ENCODE results near the gene CDH12.
"Not testable (repeated sequence)": the region's sequence is repeated elsewhere in the genome, so short reads cannot be mapped to it uniquely, and the experiment has no call there.

The CDH12 gene

DNA sequence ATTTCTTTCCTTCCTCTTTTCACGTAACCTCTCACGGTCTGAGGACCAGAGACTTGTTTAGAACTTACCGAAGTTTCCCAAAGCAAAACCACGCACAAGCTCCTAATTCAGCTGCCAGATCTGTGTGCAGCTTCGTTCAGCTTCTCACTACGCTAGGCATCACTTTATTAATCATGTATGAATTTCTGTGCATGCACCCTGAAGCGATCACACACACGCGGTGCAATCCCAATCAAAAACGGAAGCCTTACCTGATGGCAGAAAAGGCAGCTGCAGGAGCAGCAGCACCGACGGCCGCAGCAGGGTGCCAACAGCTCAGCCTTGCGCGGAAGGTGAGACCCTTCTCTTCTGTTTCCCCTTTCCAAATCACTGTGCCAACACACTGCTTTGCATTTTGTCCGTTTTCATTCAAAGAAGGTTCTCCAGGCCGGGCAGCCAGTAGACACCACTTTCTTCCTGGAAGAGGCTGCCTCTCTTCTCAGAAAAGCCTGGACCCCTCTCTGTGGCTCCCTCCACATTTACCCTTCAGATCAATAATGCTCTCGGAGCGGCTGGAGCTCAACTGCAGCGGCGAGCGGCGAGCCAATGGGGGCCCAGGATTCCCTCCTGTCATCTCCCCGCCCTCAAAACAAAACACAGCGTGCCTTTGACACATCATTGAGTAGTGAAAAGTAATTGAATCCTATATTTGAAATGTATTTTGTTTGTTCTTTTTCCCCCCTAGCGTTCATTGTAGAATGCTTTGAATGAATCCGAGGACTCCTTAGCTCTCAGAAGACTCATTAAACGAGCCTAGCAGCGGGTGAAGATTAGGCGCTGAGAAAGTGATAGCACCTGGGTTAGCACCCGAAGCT is at the start of gene CDH12:
TSS of gene CDH12 (minus strand) at position 538 of the 854 bp plus-strand sequence.
- peak; percentile 20 to 41 for ATAC-seq

DNA sequence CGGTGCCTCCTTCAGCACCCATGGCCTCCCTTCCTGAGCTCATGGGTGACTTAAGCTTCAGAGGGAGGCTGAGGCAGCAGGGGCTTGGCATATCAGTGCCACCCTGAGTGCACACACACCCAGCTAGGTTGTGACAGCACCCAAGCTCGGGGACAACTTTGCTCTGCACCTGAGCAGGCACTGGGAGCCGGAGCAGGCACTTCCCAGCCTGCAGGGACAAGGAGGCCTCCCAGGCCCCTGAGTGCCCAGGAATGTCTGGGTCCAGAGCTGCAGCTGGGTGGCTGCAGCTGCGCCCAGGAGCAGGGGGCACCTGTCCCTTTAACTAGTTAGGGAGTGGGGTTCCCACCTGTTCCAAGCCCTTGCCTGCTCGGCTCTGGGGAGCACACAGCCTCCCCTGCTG is 48.7 kb upstream of the CDH12 start:
- peak in 1 of 2 donors; percentile 27 for ATAC-seq

GRCh38 chr5:22900801-22901310 is 47.7 kb upstream of the CDH12 start:
- no peak for ATAC-seq

DNA sequence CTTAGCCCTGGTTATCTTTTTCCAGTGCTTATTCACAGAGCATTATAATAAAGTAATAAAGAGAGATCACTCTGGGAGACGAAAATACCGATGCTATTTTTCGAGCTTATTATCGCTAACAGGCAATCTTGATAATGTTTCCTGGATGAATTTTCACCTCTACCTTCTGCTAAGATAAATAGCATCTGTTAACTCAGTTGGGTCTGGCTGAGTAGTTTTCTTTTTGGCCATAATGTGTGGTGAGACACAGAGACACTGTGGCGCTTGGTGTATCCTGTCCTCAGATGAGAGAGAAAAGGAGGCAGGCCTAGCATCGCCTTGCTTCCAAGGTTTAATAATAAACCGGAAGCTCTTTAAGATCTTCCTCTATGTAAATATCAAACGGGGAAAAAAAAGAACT is 46.2 kb upstream of the CDH12 start:
- no peak for ATAC-seq

DNA sequence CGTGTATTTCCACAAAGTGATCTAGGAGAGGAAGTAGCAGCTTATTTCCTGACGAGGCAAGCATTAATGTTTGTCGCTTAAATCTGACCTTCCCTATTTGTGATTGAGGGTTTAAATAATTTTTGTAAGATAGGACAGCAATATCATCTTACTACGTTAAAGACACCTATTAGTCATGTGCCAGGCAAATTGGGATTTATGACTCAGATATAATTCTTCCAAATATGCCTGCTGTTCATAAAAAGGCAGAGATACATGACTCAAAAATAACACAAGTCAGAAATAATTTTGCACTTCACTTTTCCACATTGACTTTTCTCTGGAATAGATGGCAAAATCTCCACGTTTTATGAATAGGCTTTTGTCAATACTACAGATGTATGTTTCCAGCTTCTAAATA is 43.0 kb upstream of the CDH12 start:
- ATAC-seq: no peak

GRCh38 chr5:22892441-22892840 is 39.3 kb upstream of the CDH12 start:
- ATAC-seq: no peak

- ATAC-seq: no peak
Observed at GRCh38 chr5:22889720-22890119, 36.6 kb upstream of the CDH12 start.

- no peak for ATAC-seq
Observed at GRCh38 chr5:22887566-22887965, 34.4 kb upstream of the CDH12 start.

DNA sequence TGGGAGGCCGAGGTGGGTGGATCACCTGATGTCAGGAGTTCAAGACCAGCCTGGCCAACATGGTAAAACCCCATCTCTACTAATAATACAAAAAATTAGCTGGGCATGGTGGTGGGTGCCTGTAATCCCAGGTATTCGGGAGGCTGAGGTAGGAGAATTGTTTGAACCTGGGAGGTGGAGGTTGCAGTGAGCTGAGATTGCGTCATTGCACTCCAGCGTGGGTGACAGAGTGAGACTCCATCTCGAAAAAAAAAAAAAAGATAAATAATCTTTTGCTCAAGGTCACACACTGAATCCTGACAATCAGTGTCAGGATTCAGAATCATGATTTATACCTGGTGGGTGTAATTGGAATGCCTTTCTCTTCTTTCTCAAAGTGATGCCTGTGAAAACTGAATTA is 5.8 kb upstream of the CDH12 start:
- ATAC-seq: not testable (repeated sequence)

- ATAC-seq: no peak
Observed at GRCh38 chr5:22855824-22856223, 2.7 kb upstream of the CDH12 start.

GRCh38 chr5:22850981-22851380 is 2.2 kb downstream of the CDH12 start:
- no peak for ATAC-seq

DNA sequence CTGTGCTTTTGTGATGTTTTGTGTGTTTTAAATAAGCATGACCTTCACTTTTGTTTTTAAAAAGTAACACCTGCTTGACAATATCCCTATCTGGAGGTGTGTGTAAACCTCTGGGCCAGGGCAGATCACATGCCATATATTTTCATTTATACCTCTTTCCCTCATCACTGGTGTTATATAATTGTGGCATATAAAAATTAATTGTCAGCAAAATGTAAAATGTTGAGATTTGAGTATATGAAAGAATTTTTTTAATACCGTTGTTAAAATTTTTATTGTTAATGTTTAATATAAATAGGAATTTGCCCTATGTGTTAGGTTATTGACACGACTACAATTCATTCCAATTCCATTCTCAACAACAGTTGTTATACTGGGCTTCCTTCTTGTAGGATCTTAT is 6.5 kb downstream of the CDH12 start:
- ATAC-seq: no peak

DNA sequence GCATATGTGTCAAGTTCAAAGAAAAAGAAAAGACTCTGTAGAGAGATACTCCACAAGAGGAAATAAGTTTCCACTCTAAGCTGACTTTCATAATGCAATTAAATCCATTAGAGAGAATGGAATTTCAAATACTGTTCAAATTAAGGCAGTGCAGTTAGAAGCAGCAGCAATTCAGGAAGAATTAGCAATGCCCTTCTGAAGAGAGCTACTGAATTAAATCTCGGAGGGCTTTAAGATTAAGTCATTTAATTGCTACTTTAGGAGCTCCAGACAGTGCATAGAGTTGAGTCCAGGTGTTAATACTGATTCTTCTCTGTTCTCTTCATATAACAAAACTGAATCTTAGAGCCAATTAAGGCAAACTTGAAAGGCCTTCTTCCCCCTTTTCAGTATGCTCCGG is 8.5 kb downstream of the CDH12 start:
- ATAC-seq: no peak

DNA sequence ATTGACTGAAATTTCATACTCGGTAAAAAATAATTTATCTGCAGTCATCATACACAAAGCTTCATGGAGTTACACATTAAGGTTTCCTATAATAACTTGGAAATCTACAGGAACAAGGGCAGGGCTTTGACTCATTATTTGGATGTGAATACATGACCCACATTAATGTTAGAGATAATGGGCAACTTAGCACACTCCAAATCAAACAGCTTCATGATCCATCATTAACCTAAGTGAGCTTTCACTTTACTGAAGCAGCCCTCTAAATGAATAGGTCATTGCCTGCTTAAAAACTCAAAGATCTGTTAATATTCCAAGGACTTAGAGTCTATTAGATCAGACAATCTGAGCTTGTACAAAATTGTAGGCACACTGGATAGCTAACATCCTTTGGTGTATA is 9.0 kb downstream of the CDH12 start:
- no peak for ATAC-seq

DNA sequence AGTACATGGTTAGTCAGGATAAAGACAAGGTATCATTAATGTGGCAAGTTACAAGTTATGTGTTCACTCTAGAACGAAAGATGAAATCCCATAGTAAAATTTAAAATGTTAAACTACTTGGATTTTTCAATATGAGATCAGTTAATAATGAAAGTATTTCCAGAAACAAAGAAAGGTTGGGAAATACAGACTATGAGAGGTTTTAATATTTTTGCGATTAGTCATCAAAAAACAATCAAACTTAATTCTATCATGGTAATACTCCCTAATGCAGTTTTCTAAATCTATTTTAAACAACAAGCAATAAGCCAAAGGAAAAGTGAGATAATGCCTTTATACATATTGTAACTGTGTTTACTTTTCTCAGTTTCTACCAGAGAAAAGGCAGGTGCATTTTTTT is 10.6 kb downstream of the CDH12 start:
- no peak for ATAC-seq

DNA sequence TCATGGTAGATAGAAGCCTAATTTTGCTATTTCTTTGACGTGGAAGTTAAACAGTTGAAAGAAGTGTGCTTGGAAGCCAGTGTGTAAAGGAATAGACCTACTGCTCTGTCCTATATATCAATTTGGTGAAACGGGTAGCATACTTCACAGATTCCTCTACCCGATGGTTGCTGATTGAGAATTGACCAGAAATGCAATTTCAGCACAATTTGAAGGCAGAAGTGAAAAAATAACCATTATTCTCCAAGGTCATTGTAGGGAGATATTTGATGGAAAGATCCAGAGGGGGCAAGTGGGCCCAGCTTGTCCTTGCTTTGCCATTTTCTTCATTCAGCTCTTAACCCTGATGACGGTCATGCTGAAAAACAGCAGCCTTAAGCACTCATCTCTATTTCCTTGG is 15.3 kb downstream of the CDH12 start:
- no peak for ATAC-seq

DNA sequence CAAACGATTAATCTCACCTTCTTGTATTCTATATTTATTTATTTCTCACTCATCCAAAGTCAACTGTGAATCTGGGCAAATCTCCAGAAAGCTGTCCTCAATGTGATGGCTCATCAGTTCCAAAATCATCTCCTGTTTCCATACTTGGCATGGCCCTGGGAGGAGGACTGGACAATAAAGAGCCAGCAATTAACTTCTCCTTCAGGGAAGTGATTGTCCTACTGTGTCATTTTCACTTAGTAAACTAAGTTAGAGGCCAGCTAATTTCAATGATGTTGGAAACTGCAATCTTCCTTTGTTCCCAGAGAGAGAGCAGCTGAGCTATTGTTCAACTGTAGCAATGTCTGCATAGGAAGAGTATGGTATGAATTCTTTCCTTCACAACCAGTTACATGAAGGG is 17.5 kb downstream of the CDH12 start:
- no peak for ATAC-seq

GRCh38 chr5:22793463-22793862 is 59.7 kb downstream of the CDH12 start:
- no peak for ATAC-seq

- ATAC-seq: no peak
Observed at GRCh38 chr5:22787807-22788206, 65.3 kb downstream of the CDH12 start.

- ATAC-seq: no peak
Observed at GRCh38 chr5:22787398-22787797, 65.7 kb downstream of the CDH12 start.

- ATAC-seq: no peak
Observed at GRCh38 chr5:22780756-22781155, 72.4 kb downstream of the CDH12 start.

DNA sequence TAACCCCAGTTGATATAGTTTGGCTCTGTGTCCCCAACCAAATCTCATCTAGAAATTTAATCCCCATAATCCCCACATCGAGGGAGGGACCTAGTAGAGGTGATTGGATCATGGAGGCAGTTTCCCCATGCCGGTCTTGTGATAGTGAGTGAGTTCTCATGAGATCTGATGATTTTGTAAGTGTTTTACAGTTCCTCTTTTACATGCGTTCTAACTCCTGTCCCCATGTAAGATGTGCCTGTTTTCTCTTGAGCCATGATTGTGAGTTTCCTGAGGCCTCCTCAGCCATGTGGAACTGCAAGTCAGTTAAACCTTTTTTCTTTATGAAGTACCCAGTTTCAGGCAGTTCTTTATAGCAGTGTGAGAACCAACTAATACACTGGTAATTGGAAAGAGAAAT is 73.6 kb downstream of the CDH12 start:
- ATAC-seq: no peak

DNA sequence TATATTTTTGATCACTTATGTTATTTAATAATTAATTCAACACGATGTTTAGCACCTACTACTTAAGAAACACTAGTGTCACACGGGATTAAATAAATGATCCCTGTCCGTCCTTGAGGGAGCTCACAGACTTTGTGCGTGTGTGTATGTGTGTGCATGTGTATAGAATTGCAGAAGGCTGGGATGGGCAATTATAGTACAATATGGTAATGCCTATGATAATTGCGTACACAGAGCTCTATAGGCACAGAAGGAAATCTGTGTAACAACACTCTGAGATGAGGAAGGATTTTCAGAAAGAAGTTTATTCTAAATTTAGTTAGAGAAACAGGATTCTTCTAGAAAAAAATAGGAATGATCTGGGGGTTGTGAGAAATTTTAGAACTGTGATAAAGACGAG is 76.9 kb downstream of the CDH12 start:
- ATAC-seq: no peak

DNA sequence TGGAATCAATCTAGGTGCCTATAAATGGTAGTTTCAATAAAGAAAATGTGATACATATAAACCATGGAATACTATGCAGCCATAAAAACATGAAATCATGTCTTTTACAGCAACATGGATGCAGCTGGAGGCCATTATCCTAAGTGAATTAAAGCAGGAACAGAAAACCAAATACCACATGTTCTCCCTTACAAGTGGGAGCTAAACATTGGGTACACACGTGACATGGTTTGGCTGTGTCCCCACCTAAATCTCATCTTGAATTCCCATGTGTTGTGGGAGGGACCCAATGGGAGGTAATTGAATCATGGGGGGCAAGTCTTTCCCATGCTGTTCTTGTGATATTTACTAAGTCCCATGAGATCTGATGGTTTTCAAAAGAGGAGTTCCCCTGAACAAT is 78.9 kb downstream of the CDH12 start:
- not testable (repeated sequence) for ATAC-seq

DNA sequence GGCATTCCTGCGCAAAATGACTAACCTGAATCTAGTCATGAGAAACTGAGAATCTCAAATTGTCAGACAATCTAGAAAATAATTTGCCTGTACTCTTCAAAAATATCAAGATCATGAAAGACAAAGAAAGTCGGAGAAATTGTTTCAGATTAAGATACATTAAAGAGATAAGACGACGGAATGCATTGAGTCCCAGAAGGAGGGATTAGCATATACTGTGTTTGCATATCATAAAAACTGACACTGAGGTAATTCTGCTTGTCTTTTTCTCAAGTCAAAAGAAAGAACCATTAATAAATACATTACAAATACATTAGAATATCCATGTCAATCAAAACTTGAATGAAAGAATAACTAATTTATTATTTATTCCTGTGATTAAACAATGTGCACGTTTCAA is 88.4 kb downstream of the CDH12 start:
- ATAC-seq: no peak
